ENCODE results near the gene CAMK1G.

GRCh38 chr1:209570743-209571142 lies 12.8 kb upstream of the CAMK1G start:
- TF ChIP-seq POLR2AphosphoS5 (IDR thresholded peaks at IDR 0.05), result no peak
- TF ChIP-seq CTCF (IDR thresholded peaks at IDR 0.05; ENCODE audit: poor library complexity, severe bottlenecking), result no peak
- TF ChIP-seq, protein P1, sequence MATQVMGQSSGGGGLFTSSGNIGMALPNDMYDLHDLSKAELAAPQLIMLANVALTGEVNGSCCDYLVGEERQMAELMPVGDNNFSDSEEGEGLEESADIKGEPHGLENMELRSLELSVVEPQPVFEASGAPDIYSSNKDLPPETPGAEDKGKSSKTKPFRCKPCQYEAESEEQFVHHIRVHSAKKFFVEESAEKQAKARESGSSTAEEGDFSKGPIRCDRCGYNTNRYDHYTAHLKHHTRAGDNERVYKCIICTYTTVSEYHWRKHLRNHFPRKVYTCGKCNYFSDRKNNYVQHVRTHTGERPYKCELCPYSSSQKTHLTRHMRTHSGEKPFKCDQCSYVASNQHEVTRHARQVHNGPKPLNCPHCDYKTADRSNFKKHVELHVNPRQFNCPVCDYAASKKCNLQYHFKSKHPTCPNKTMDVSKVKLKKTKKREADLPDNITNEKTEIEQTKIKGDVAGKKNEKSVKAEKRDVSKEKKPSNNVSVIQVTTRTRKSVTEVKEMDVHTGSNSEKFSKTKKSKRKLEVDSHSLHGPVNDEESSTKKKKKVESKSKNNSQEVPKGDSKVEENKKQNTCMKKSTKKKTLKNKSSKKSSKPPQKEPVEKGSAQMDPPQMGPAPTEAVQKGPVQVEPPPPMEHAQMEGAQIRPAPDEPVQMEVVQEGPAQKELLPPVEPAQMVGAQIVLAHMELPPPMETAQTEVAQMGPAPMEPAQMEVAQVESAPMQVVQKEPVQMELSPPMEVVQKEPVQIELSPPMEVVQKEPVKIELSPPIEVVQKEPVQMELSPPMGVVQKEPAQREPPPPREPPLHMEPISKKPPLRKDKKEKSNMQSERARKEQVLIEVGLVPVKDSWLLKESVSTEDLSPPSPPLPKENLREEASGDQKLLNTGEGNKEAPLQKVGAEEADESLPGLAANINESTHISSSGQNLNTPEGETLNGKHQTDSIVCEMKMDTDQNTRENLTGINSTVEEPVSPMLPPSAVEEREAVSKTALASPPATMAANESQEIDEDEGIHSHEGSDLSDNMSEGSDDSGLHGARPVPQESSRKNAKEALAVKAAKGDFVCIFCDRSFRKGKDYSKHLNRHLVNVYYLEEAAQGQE (IDR thresholded peaks at IDR 0.05; ENCODE audit: borderline replicate concordance), result no peak
- TF ChIP-seq TAF1 (IDR thresholded peaks at IDR 0.05; ENCODE audit: low read depth), result no peak
